CD4-positive, alpha-beta T cell treated with Interleukin-15 for 4 hours (primary cell): ENCODE measurements around the gene CBFA2T2.
"Not testable (repeated sequence)": the region's sequence is repeated elsewhere in the genome, so short reads cannot be mapped to it uniquely, and the experiment has no call there.

Experiments
- DNase-seq: peaks from one replicate; pipeline ENCODE4 v3.0.0-alpha.2; 2020; ENCODE audit warnings: low spot score

CBFA2T2 gene

GRCh38 chr20:33490023-33490933 is at the start of gene CBFA2T2:
Gene CBFA2T2 (plus strand): TSS chr20:33490096. CDS start chr20:33490268, 172 bp downstream.
- no peak for DNase-seq

GRCh38 chr20:33440562-33440961 is 49.3 kb upstream of the CBFA2T2 start:
- DNase-seq = not testable (repeated sequence)

- DNase-seq = no peak
Observed at GRCh38 chr20:33441142-33441955, 48.5 kb upstream of the CBFA2T2 start.

GRCh38 chr20:33442136-33443005 is 47.5 kb upstream of the CBFA2T2 start:
- no peak for DNase-seq

GRCh38 chr20:33443006-33443511 is 46.8 kb upstream of the CBFA2T2 start:
- DNase-seq = no peak

- DNase-seq = peak; percentile 92
Observed at GRCh38 chr20:33443512-33444239, 46.2 kb upstream of the CBFA2T2 start, which contains the start of gene SNTA1. Gene SNTA1 (minus strand): TSS chr20:33443763. CDS start chr20:33443620, 143 bp downstream.

- peak; percentile 30 for DNase-seq
Observed at GRCh38 chr20:33444797-33445560, 44.9 kb upstream of the CBFA2T2 start.

GRCh38 chr20:33445881-33446625 is 43.8 kb upstream of the CBFA2T2 start:
- no peak for DNase-seq

GRCh38 chr20:33450867-33451266 is 39.0 kb upstream of the CBFA2T2 start:
- no peak for DNase-seq

- DNase-seq = peak; percentile 79
Observed at GRCh38 chr20:33456916-33457642, 32.8 kb upstream of the CBFA2T2 start.

- DNase-seq = no peak
Observed at GRCh38 chr20:33459599-33459998, 30.3 kb upstream of the CBFA2T2 start.

- no peak for DNase-seq
Observed at GRCh38 chr20:33460711-33461110, 29.2 kb upstream of the CBFA2T2 start.

GRCh38 chr20:33463332-33464101 is 26.4 kb upstream of the CBFA2T2 start:
- DNase-seq = no peak

- not testable (repeated sequence) for DNase-seq
Observed at GRCh38 chr20:33464759-33465158, 25.1 kb upstream of the CBFA2T2 start.

GRCh38 chr20:33465481-33466302 is 24.2 kb upstream of the CBFA2T2 start:
- DNase-seq = no peak

- no peak for DNase-seq
Observed at GRCh38 chr20:33466303-33466646, 23.6 kb upstream of the CBFA2T2 start.

- DNase-seq = no peak
Observed at GRCh38 chr20:33470457-33470856, 19.4 kb upstream of the CBFA2T2 start.
